Measurements from ENCODE around the gene CAV3.

CAV3 gene

GRCh38 chr3:8727605-8728512 lies 5.7 kb upstream of the CAV3 start:
- Mint-ChIP-seq H3K4me1 (no peaks in the 10 kb centered on the region), H3K4me3 (no peak overlapping the region), H3K27ac (no peak overlapping the region), H3K9me3 (peaks cover 12% of the 10 kb centered on the region), H3K27me3 (peaks cover 1% of the 10 kb centered on the region), H3K36me3 (peaks cover 4% of the 10 kb centered on the region)

- no peaks in the 10 kb centered on the region for H3K36me3 Mint-ChIP-seq
- peaks cover 8% of the 10 kb centered on the region for H3K9me3 Mint-ChIP-seq
- H3K4me1 Mint-ChIP-seq = no peaks in the 10 kb centered on the region
- H3K27me3 Mint-ChIP-seq = peaks cover 1% of the 10 kb centered on the region
- H3K27ac Mint-ChIP-seq = no peak overlapping the region
- no peak overlapping the region for H3K4me3 Mint-ChIP-seq
These were observed 4.1 kb upstream of the CAV3 start for GRCh38 chr3:8729479-8729878.

- no peaks in the 10 kb centered on the region for H3K36me3 Mint-ChIP-seq
- no peaks in the 10 kb centered on the region for H3K4me1 Mint-ChIP-seq
- H3K9me3 Mint-ChIP-seq = peaks cover 8% of the 10 kb centered on the region
- H3K27ac Mint-ChIP-seq = no peak overlapping the region
- peaks cover 1% of the 10 kb centered on the region for H3K27me3 Mint-ChIP-seq
- no peak overlapping the region for H3K4me3 Mint-ChIP-seq
These were observed 2.9 kb upstream of the CAV3 start for GRCh38 chr3:8730656-8731055.

- H3K27me3 Mint-ChIP-seq = peaks cover 1% of the 10 kb centered on the region
- H3K9me3 Mint-ChIP-seq = no peaks in the 10 kb centered on the region
- no peak overlapping the region for H3K4me3 Mint-ChIP-seq
- no peaks in the 10 kb centered on the region for H3K36me3 Mint-ChIP-seq
- no peak overlapping the region for H3K27ac Mint-ChIP-seq
- H3K4me1 Mint-ChIP-seq = no peaks in the 10 kb centered on the region
These were observed 1.2 kb upstream of the CAV3 start for GRCh38 chr3:8732413-8732812.

GRCh38 chr3:8734137-8734878 lies 706 bp downstream of the CAV3 start:
- no peak overlapping the region for H3K4me3 Mint-ChIP-seq
- H3K27ac Mint-ChIP-seq = no peak overlapping the region
- H3K36me3 Mint-ChIP-seq = no peaks in the 10 kb centered on the region

GRCh38 chr3:8734908-8735307 lies 1.3 kb downstream of the CAV3 start:
- Mint-ChIP-seq H3K9me3 (no peaks in the 10 kb centered on the region), H3K27me3 (peaks cover 1% of the 10 kb centered on the region), H3K4me1 (no peaks in the 10 kb centered on the region), H3K36me3 (no peaks in the 10 kb centered on the region), H3K4me3 (no peak overlapping the region), H3K27ac (no peak overlapping the region)

More at GRCh38 chr3:8734137-8734878, 706 bp downstream of the CAV3 start:
- Mint-ChIP-seq H3K27me3 (peaks cover 1% of the 10 kb centered on the region), H3K4me1 (no peaks in the 10 kb centered on the region), H3K9me3 (no peaks in the 10 kb centered on the region)

- no peaks in the 10 kb centered on the region for H3K4me1 Mint-ChIP-seq
- no peak overlapping the region for H3K4me3 Mint-ChIP-seq
- no peaks in the 10 kb centered on the region for H3K9me3 Mint-ChIP-seq
- no peak overlapping the region for H3K27ac Mint-ChIP-seq
- H3K36me3 Mint-ChIP-seq = no peaks in the 10 kb centered on the region
- H3K27me3 Mint-ChIP-seq = peaks cover 1% of the 10 kb centered on the region
These were observed 2.8 kb downstream of the CAV3 start for GRCh38 chr3:8736436-8736835.

GRCh38 chr3:8737301-8737700 lies 3.7 kb downstream of the CAV3 start:
- peaks cover 4% of the 10 kb centered on the region for H3K27me3 Mint-ChIP-seq
- H3K36me3 Mint-ChIP-seq = no peaks in the 10 kb centered on the region
- H3K27ac Mint-ChIP-seq = no peak overlapping the region
- H3K4me1 Mint-ChIP-seq = no peaks in the 10 kb centered on the region
- H3K4me3 Mint-ChIP-seq = no peak overlapping the region
- H3K9me3 Mint-ChIP-seq = no peaks in the 10 kb centered on the region

- Mint-ChIP-seq H3K4me1 (no peaks in the 10 kb centered on the region), H3K9me3 (no peaks in the 10 kb centered on the region), H3K27me3 (peaks cover 4% of the 10 kb centered on the region), H3K4me3 (no peak overlapping the region), H3K36me3 (no peaks in the 10 kb centered on the region), H3K27ac (no peak overlapping the region)
These were observed 4.2 kb downstream of the CAV3 start for GRCh38 chr3:8737823-8738222.

- H3K4me1 Mint-ChIP-seq = no peaks in the 10 kb centered on the region
- no peaks in the 10 kb centered on the region for H3K9me3 Mint-ChIP-seq
These were observed 5.0 kb downstream of the CAV3 start for GRCh38 chr3:8738639-8739038.

GRCh38 chr3:8739757-8740504 lies 6.3 kb downstream of the CAV3 start:
- Mint-ChIP-seq H3K36me3 (no peaks in the 10 kb centered on the region), H3K9me3 (no peaks in the 10 kb centered on the region), H3K4me1 (no peaks in the 10 kb centered on the region), H3K27ac (no peak overlapping the region), H3K27me3 (peaks cover 4% of the 10 kb centered on the region), H3K4me3 (no peak overlapping the region)

More at GRCh38 chr3:8738639-8739038, 5.0 kb downstream of the CAV3 start:
- Mint-ChIP-seq H3K4me3 (no peak overlapping the region), H3K36me3 (no peaks in the 10 kb centered on the region), H3K27me3 (peaks cover 4% of the 10 kb centered on the region), H3K27ac (no peak overlapping the region)

- Mint-ChIP-seq H3K4me3 (no peak overlapping the region), H3K9me3 (no peaks in the 10 kb centered on the region), H3K36me3 (no peaks in the 10 kb centered on the region), H3K27me3 (peaks cover 4% of the 10 kb centered on the region), H3K27ac (no peak overlapping the region), H3K4me1 (no peaks in the 10 kb centered on the region)
These were observed 8.1 kb downstream of the CAV3 start for GRCh38 chr3:8741581-8742261.

GRCh38 chr3:8743021-8743601 lies 9.5 kb downstream of the CAV3 start:
- H3K4me3 Mint-ChIP-seq = no peak overlapping the region
- no peaks in the 10 kb centered on the region for H3K9me3 Mint-ChIP-seq
- H3K4me1 Mint-ChIP-seq = no peaks in the 10 kb centered on the region
- peaks cover 4% of the 10 kb centered on the region for H3K27me3 Mint-ChIP-seq
- no peak overlapping the region for H3K27ac Mint-ChIP-seq
- H3K36me3 Mint-ChIP-seq = no peaks in the 10 kb centered on the region

GRCh38 chr3:8743911-8744310 lies 10.3 kb downstream of the CAV3 start:
- peaks cover 4% of the 10 kb centered on the region for H3K27me3 Mint-ChIP-seq
- H3K27ac Mint-ChIP-seq = no peak overlapping the region
- H3K36me3 Mint-ChIP-seq = no peaks in the 10 kb centered on the region
- H3K9me3 Mint-ChIP-seq = no peaks in the 10 kb centered on the region
- no peaks in the 10 kb centered on the region for H3K4me1 Mint-ChIP-seq
- H3K4me3 Mint-ChIP-seq = no peak overlapping the region
